ENCODE measurements around the gene C6orf47.
"Not testable (repeated sequence)": the region's sequence is repeated elsewhere in the genome, so short reads cannot be mapped to it uniquely, and the experiment has no call there.

C6orf47 gene, protein sequence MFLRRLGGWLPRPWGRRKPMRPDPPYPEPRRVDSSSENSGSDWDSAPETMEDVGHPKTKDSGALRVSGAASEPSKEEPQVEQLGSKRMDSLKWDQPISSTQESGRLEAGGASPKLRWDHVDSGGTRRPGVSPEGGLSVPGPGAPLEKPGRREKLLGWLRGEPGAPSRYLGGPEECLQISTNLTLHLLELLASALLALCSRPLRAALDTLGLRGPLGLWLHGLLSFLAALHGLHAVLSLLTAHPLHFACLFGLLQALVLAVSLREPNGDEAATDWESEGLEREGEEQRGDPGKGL

DNA sequence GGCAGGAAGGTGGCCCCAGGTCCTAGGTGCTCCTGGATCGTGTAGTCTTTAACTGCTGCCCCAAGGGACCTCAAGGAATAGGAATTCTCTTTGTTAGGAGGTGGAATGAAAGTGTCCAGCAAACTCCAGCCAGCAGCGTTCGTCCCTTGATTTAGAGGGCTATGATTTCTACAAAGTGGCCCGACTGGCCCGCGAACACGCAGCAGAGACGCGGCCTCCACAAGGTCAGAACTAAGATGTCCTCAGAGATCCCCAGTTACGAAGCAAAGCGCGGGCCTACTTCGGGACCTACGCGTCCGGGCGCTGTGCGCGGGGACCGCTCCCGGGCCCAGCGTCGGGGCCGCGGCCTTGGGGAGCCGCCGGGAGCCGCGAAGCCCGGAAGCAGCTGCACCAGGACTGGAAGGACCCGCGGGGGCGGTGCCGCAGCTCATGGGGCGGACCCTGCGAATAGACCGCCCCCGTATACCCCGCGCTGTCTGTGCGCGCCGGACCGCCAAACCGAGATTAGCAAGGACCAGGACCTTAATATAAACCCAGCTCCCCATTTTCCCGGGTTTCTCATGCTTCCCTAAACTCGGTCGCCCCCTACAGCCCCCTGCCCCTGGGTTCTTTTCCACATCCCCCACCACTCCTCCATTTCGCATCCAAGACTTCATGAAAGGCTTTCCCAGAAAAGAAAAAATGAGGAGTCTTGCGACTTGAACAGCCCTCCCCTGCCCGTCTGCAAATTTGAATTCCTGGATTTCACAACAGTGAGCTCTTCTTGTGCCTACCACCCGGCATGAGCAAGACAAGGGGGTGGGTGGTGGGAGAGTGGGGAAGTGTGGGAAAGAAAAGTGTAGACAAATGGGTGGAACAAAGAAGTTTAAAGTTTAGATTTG, at the start of gene C6orf47:
C6orf47 (minus strand) TSS at position 398 of the 881 bp plus-strand sequence. CDS start 831 bp downstream, outside the sequence.
- peak; percentile 79 for DNase-seq

DNA sequence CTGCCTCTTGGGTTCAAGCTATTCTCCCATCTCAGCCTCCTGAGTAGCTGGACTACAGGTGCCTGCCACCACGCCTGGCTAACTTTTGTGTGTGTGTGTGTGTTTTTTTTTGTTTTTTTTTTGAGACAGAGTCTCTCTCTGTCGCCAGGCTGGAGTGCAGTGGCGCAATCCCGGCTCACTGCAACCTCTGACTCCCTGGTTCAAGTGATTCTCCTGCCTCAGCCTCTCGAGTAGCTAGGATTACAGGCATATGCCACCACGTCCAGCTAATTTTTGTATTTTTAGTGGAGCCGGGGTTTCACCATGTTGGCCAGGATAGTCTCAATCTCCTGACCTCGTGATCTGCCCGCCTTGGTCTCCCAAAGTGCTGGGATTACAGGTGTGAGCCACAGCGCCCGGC, 48.6 kb upstream of the C6orf47 start:
- not testable (repeated sequence) for DNase-seq

DNA sequence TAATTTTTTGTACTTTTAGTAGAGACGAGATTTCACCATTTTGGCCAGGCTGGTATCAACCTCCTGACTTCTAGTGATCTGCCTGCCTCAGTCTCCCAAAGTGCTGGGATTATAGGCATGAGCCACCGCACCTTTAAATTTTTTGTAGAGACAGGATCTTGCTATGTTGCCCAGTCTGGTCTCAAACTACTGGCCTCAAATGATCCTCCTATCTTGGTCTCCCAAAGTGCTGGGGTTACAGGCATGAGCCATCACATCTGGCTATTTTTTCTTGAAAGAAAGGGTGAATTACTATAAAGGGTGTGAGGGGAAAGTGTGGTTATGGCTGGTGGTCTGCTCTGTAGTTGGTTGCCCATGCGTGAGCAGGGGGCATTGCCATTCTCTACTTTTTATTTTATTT, 47.6 kb upstream of the C6orf47 start:
- DNase-seq = no peak

DNA sequence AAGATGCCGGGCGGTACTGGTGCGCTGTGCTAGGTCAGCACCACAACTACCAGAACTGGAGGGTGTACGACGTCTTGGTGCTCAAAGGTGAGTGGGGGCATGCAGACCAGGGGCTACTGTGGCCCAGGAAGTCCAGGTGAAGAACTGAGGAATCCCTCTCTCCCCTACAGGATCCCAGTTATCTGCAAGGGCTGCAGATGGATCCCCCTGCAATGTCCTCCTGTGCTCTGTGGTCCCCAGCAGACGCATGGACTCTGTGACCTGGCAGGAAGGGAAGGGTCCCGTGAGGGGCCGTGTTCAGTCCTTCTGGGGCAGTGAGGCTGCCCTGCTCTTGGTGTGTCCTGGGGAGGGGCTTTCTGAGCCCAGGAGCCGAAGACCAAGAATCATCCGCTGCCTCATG, 47.1 kb upstream of the C6orf47 start:
- DNase-seq = no peak

DNA sequence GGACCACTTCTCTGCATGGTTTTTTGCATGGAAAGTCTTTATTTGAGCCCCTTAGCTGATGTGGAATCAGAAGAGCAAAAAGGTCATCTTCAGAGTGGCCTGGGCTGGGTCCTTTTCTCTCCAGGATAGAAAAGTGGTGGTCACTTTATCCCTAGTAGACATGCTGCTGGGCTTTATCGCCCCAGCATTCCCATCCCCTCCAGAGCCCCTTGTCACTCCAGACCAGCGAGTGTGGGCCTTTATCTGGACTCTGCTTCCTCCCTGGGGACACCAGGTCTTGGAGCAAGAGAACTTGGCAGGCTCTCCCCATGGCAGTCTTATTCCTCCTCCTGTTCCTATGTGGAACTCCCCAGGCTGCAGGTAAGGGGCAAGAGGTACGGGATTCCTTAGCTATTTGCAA, 46.0 kb upstream of the C6orf47 start, which contains the start of gene LY6G6F:
LY6G6F (plus strand) TSS at position 268 of the 400 bp plus-strand sequence; CDS start at position 309, 41 bp downstream.
- DNase-seq = no peak

DNA sequence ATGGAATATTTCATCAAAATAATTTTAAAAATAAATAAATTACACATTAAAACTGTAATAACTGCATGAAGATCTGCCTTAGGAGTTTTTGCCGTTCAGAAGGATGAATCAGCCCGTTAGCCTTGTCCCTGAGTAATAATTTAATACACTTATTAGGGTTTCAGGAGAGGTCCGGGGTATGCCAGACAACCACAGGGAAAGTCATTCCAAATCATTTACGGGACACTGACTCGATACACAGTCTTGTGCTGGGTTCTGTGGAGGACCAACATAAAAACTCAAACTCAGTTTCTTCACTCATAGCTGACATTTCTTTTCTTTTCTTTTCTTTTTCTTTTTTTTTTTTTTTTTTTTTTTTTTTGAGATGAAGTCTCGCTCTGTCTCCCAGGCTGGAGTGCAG, 45.4 kb upstream of the C6orf47 start:
- no peak for DNase-seq

DNA sequence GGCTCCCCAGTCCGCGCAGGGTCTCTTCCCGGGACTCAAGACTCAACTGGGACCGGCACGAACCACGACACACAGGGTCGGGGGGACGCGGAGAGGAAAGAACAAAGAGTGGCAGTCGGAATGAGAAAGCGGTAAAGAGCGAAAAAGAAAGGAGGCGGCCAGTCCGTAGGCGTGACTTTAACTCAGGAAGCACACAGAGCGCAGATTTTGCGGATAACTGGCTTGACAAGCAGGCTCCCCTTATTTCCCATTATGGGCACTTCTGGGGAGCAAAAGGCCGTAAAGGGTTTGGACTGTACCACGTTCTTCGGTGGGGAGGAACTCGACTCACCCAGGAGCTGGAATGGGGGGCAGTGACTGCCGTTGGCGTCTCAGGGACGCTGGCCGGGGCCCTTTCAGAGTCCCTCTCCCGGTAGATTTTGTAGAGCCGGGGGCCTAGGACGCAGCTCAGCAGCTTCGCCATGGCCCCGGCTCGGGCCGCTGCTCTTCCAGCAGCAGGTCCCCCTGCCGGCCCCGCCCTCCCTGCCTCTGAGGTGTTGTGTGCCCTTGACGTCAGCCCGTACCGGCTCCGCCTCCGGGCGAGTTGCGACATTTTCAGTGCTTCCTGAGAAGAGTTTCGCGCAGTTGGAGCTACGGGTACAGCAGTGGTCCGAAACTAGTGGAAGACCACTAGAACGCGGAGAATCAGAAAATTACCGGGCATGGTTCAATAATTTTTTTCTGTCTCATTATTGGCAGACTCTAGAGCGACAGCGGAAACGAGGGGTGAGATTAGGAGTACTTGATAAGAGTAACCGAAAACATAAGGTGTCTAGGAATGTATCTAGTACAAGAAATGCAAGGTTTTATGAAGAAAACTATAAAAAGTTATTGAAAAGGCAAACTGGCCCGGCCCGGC, 42.5 kb upstream of the C6orf47 start, which contains the start of gene ABHD16A:
ABHD16A (minus strand) TSS at position 506 of the 898 bp plus-strand sequence; CDS start at position 463, 43 bp downstream.
- DNase-seq = peak; percentile 98

DNA sequence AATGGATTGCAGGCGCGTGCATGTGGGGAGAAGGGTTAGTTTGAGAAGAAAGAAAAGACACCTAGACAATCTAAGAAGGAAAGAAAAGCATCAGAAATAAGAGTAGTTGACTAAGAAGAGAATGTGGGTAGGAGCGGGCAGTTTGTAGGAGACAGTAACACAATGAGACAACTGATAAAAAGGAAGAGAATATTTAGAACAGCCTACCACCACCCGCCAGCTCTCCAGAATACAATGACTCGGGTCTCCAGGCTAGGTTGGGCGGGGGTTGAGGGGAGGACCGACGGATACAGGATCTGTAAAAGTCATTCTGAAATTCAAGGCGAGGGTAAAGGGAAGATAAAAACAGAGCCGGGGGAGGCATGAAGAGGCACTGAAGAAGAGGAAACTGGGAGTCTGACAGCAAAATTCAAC, 41.8 kb upstream of the C6orf47 start:
- no peak for DNase-seq

DNA sequence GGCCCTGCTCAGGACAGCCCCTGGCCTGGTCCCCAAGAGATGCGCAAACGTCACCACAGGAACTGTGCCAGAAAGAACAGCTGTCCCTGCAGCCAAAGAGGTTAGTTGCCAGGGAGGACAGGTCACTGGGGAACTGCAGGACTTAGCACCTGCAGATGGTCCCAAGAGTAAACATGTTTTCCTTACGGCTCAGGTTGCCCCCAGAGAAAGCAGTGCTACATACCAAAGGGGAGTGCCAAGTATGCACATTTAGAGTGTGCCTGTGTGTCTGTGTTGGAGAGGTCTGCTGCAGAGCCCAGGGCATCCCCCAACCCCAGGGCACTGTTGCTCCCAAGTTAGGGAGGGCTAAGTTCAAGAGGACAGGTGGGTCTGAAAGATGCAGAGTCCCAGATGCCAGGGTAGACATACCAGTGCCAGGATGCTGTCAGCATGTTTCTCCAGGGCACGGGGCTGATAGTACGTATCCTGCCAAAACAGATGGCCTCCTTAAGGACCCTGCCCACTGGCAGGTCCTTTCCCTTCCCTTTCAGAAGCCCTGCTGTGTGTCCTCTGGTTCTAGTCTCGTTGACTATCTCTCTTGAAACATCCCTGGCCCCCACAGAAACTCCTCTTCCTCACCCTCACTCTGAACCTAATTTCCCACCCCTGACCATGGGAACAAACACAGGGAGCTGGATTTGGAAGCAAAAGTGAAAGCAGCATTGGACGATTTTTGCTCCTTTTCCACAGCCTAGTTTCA, 41.3 kb upstream of the C6orf47 start:
- no peak for DNase-seq

DNA sequence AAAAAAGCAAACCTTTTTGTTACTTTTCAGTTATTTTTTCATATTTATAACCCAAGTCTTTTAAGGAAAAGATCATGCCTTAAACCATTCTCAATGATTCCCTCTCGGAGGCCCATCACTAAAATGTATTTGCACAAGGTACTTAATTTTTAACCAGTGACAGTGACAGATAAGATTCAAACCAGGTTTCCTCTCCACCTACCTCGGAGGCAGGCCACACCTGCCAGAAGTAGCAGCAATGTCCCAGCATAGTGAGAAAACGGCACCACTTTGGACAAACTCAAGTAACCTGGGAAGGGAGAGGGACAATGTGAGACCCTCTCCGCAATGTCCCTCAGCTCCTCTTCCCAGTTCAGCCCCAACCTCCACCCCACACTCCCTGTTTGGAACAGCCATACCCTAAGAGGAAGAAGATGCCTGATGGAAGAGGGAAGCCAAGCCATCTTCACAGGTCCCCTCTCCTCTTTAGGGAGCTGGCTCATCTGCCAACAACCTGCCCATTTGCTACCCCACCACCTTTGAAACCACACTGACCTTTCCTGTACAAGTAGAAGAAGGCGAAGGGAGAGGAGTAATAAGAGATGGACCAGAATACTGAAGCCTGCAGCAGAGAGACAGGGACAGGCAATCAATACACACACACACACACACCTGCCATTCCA, 40.3 kb upstream of the C6orf47 start:
- no peak for DNase-seq

DNA sequence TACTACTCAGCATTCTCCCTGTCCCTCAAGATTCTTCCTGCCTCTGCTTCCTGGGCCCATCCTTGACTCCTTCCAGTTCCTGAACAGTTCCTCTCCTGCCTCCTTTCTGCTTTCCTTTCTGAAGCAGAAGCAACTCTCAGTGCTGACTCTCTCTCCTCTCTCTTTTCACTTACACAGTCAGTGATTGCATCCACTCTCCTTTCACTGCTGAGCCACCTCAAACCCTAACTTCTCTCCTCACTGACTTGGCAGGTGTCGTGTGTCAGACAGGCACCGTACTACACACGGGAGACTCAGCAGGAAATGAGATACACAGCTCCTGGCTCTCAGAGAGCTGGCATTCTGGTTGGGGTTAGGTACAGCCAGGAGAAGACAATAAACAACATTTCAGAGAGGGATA, 37.0 kb upstream of the C6orf47 start:
- no peak for DNase-seq

DNA sequence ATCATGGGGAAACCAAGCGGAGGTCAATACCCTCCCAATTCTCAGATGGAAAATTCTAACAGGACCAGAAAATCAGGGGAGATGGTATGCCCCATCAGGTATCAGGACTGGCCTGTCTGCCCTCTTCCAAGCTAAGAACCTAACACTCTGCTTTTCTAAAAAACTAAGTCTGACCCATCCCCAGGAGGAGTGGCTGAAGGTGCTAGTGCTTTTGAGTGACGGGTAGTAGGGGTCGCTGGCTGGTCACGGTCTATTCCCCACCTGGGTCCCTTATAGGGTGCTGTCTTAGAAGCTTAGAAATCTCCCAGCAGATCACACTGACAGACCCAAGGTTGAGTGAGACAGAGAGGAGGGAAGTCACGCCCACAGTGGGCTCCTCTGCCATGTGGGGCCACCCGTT, 33.0 kb upstream of the C6orf47 start:
- no peak for DNase-seq

DNA sequence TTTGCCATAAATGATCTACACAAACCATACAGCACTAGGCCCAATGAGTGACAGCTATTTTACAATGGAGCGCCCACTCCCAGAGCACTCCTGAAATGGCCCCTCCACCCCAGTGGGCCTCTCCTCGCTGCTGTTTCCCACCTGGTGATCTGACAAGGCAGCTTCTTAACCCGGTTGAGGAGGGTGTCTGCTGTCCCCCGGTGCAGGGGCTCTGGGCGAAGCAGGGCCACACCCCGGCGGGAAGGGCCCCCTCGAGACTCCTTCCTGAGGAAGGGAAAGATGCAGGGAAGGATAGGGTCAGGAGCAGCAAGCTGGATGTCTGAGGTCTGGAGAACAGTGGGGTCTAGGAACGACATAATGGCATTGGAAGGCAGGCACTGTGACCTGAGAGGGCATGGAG, 32.3 kb upstream of the C6orf47 start:
- no peak for DNase-seq

DNA sequence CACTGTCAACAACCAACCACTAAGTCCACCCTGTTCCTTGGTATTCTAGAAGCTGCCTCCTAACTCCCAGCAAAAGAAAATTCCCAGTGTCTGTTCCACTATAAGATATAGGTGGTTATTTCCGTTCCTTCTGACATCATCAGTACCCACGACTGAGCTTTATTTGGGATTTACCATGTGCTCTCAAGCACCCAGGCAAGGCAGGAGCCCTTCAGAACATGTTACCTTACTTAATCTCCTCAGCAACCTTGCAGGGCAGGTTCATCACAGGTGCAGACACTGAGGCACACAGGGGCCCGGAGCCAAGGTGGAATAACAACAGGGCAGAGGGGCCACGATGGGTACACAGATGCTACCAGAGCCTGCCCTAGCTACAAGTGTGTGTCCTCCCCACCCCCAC, 31.8 kb upstream of the C6orf47 start:
- no peak for DNase-seq

DNA sequence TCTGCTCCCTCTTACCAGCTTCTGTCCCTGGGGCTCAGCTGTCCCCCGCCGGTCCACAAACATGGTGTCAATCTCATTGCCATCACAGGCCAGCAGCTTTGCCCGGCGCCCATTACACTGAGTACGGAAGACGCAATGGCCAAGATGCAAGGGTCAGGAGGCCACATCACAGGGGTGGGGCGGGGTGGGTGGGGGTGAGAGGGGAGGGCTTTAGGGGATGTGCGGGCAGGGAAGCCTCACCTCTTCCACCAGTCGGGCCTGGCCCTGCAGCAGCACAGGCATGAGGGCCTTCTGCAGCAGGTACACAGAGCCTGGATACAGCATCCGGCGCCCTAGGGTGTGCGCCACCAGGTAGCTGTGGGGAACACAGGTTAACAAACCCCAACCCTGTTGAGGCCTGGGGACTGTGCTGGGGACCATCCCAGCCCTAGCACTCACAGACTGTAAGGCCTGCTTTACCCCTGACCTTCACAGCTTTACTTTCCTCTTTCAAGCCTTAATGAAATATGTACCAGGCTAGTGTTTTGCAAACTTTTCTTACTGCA, 31.1 kb upstream of the C6orf47 start:
- DNase-seq = no peak

DNA sequence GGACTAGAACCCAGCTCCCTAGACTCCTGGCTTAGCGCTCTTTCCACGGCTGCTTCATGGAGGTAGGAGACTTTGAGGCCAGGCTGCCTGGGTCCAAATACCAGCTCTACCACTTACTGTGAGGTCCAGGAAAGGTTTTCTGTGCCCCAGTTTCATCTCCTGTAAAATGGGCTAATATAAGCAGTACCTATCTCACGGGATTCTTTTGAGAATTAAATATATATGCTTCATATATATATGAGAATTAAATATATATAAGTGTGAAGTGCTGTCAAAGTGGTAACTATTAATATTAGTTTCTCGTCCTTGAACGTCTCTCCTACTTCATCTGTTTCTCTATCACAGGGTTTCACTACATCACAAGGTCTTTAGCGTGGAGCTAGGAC, 30.5 kb upstream of the C6orf47 start:
- no peak for DNase-seq

DNA sequence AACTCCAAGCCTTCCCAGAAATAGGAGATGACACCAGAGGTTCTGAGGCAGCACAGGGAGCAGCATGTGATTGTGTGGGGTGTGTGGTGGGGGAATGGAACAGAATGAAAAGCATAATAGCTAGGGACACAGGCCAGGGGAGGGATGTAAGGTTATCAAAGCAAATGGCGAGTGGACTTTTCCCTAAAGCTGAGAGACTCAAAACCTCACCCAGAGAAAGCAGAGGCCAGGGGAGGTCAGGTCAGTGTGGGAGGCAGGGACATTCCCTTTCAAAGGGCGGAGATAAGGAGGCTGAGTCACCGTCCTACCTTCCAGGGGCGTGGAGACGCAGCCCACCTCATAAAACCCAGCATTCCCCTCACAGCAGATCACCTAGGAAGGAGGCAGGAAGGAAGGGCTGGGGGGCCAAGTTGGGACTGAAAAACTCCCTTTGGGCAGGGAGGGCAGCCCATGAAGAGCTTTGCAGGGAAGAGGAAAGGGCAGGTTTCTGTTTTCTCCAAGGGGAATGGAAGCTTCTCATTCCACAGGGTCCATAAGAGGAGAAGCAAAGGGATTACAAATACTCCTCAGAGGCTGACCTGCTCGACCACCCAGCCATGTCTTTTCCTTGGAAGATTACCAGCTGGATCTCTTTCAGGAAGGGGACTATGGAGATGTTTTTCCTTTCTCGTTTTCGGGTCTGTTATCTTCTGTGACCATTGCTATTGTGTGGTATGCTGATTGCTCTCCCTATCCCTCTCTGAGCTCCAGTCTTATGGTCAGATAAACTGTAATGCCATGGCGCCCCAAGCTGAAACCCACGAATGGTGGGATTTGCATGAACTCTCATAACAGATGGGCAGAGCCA, 29.9 kb upstream of the C6orf47 start:
- DNase-seq = no peak

DNA sequence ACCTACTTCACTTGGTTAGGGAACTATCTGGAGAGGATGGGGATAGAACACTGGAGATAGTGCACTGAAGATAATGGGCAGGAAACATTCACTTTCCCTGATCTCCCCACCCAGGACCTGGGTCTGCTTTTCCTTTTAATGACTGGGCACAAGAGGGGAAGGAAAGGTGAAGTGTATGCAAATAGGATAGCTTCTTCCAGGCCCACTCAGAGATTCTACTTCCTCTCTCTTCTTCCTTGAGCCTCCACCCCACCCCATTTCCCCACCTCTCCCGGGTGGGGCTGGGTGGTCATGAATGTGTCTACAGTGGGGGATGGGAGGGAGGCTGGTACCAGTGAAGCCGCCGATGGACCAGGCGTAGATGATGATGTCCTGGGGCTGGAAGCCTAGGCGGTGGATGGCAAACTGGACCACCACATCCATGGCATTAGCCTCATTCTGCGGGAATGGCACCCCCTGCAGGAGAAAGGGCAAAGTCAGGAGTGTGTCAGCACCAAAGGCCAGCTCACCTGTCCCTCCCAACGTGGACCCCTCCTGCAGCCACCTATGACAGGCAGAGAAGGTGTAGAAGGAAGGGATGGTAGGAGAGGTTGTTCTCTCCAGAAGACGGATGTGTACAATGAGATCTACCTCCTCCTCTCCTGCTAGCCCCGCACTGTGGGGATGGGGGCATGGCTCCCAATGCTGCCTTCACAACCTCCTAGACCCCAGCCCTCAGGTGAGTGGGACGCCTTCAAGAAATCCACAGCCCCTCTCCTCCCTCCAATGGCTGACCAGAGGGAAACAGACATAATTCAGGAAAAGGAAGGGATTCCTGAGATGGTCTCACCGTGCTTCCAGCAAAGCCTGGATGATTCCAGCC, 28.9 kb upstream of the C6orf47 start:
- no peak for DNase-seq
